Mucosa of descending colon (tissue), 3 donors: ENCODE measurements around the gene SLC29A2. TPM values are rescaled to one million over a fixed set of nuclear protein-coding genes. Genes with fewer than 3 reads are reported as not detected.

Source experiments
- total RNA-seq, 3 donors: library from RNA; stranded (reverse); fragmentation: NEBNext Ultra II Directional in 2 of 3; extraction: Animal tissue kit (Norgen Biotek cat#: 25700) in 2 of 3; gene quantifications; one replicate each; pipeline versions ENCODE4 v1.2.1 to v1.2.4, GENCODE V29; 2021 to 2023
- donor health status: DM: no; HTN: no; CAD: no; lungs with moderate emphysema.
- donor health status: DM: no; HTN: no; CAD: no.
- donor health status: DM: no; HTN: yes; CAD: no.

Gene SLC29A2
- total RNA-seq, 3 donors from 2014 or later: 10.3 to 22.6 (median 14.9) TPM

Other genes starting within 250 kb of the SLC29A2 start
- 10 to 100 TPM in 2 of 3 donors, 1 to 10 TPM in 1; 9.4 to 45.2 (median 10.8) TPM for gene KLC2, start 114.1 kb downstream of the SLC29A2 start, total RNA-seq
- 100 to 1,000 TPM; 154 to 210 (median 191) TPM for gene RAB1B, start 103.1 kb downstream of the SLC29A2 start, total RNA-seq
- 1 to 10 TPM; 1.0 to 1.9 (median 1.3) TPM for gene CNIH2, start 93.6 kb downstream of the SLC29A2 start, total RNA-seq
- gene YIF1A, start 82.6 kb downstream of the SLC29A2 start, total RNA-seq: 10 to 100 TPM; 66.1 to 93.5 (median 77.9) TPM
- gene TMEM151A, start 79.9 kb downstream of the SLC29A2 start, total RNA-seq: under 1 TPM; 0.17 to 0.38 (median 0.27) TPM
- 10 to 100 TPM in 2 of 3 donors, 1 to 10 TPM in 1; 4.5 to 37.7 (median 28.5) TPM for gene CD248, start 54.7 kb downstream of the SLC29A2 start, total RNA-seq
- gene RIN1, start 35.3 kb downstream of the SLC29A2 start, total RNA-seq: 10 to 100 TPM in 1 of 3 donors, 1 to 10 TPM in 2; 5.2 to 12.7 (median 9.5) TPM
- gene BRMS1, start 26.7 kb downstream of the SLC29A2 start, total RNA-seq: 10 to 100 TPM; 35.9 to 47.6 (median 39.3) TPM
- gene B4GAT1, start 24.1 kb downstream of the SLC29A2 start, total RNA-seq: 10 to 100 TPM; 13.4 to 34.6 (median 13.4) TPM
- 1 to 10 TPM in 1 of 3 donors, not detected in 2; 5.6 TPM for gene NPAS4, start 49.3 kb upstream of the SLC29A2 start, total RNA-seq
- gene MRPL11, start 67.1 kb upstream of the SLC29A2 start, total RNA-seq: 10 to 100 TPM; 43.7 to 64.9 (median 46.6) TPM
- 10 to 100 TPM in 1 of 3 donors, 1 to 10 TPM in 2; 2.8 to 25.5 (median 3.6) TPM for gene PELI3, start 95.1 kb upstream of the SLC29A2 start, total RNA-seq
- 10 to 100 TPM; 37.9 to 92.2 (median 75.5) TPM for gene DPP3, start 108.7 kb upstream of the SLC29A2 start, total RNA-seq
- 10 to 100 TPM; 27.7 to 49.3 (median 35.4) TPM for gene BBS1, start 138.9 kb upstream of the SLC29A2 start, total RNA-seq
- gene ZDHHC24, start 174.3 kb upstream of the SLC29A2 start, total RNA-seq: 10 to 100 TPM in 2 of 3 donors, 1 to 10 TPM in 1; 9.1 to 11.8 (median 10.4) TPM
- under 1 TPM in 1 of 3 donors, not detected in 2; 0.09 TPM for gene ACTN3, start 175.1 kb upstream of the SLC29A2 start, total RNA-seq
- gene CTSF, start 196.8 kb upstream of the SLC29A2 start, total RNA-seq: 10 to 100 TPM in 1 of 3 donors, 1 to 10 TPM in 2; 5.8 to 84.3 (median 8.3) TPM
- gene CCDC87, start 221.3 kb upstream of the SLC29A2 start, total RNA-seq: under 1 TPM; 0.32 to 0.63 (median 0.58) TPM
- 10 to 100 TPM; 34.9 to 50.7 (median 42.2) TPM for gene CCS, start 221.4 kb upstream of the SLC29A2 start, total RNA-seq
- gene RBM14, start 244.9 kb upstream of the SLC29A2 start, total RNA-seq: 10 to 100 TPM; 63.8 to 87.0 (median 72.6) TPM